CD4-positive, alpha-beta T cell treated with Interleukin-4 for 1 hour (primary cell): Measurements from ENCODE around the gene PKP2.

Experiments
- DNase-seq, 2 donors: peaks; one replicate each; pipeline ENCODE4 v3.0.0-alpha.2; 2020 to 2022

PKP2 gene

DNA sequence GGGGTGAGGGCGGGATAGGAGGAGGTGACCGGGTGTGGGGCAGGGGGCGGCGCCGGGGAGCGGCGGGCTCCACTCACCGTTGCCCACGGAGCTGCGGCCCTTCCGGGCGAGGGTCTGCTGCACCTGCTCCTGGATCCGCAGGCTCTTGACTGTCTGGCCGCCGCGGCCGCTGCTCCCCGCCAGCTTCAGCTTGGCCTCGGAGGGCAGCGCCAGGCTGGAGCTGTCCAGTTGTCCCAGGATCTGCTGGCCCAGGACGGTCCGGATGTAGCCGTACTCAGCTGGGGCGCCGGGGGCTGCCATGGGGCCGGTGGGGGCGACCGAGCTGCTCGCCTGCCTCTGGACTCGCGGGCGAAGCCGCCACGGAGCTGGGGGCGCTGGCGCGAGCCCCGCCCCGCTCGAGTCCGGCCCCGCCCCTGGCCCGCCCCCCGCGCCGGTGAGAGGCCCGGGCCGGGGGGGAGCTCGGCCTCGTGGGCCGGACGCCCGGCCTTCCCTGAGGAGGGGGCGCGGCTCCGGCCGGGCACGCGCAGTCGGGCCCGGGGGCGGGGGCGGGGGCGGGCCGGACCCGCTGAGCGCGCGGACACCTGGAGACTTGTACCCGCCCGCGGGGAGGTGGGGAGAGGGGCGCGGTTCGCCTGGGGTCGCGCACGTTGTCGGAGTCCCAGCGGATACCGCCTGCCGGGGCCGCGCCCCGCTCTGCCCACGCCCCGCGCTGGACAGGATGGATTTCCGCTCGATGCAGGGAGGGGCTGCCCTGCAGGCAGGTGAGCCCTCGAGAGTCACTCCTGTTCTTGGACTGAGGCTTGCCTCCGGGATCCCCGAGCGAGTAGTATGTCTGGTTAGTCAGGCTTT is at the start of gene PKP2:
TSS of gene PKP2 (minus strand) at position 346 of the 849 bp plus-strand sequence. CDS start at position 300, 46 bp downstream.
- no peak for DNase-seq

DNA sequence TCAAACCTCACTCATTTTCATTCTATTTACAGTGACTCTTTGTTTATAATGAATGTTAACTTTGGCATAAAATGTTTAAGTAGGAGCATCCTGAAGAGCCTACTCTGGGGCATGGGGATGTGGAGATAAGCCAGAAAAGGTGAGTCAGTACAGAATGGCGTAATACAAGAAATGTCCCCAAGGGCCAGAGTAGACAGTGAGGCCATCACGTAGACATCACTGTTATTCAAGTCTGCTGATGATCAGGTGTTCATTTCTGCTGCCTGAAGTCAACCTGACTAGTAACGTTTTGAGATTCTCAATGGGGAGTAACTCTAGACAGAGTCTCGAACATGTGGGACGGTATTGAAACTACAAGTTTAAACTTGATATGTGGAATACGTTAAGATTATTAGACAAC is 47.6 kb upstream of the PKP2 start:
- DNase-seq, result no peak

DNA sequence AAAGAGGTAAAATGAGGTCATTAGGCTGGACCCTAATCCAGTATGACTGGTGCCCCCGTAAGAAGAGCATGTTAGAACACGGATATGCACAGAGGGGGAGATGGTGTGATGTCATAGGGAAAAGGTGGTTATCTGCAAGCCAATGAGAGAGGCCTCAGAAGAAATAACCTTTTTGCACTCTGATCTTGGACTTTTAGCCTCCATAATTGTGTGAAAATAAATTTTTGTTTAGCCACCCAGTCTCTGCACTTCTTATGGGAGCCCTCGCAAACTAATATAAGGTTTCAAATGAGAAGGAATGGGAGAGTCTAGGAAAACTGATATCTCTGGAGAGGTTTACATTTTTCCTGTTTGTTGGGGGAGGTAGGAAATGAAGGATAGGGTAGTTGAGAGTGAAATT is 43.2 kb upstream of the PKP2 start:
- DNase-seq, result no peak

DNA sequence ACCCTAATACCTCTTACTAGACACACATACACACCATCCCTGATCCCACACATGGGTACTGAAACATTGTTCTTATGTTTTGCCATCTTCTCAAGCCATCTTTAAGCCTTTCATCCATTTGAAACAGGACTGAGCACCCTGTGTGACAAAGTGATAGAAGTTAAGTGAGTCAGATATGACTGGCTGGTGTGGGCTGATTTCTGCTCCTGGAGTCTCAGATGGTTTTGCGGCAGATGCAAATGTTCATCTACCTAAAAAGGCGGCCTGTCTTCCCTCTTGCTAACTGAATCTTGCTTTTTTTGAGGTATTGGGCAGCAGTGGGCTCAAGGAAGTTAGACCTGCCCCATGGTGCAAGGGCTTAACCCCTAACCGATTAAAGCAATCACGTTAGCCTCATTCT is 30.4 kb upstream of the PKP2 start:
- no peak for DNase-seq

DNA sequence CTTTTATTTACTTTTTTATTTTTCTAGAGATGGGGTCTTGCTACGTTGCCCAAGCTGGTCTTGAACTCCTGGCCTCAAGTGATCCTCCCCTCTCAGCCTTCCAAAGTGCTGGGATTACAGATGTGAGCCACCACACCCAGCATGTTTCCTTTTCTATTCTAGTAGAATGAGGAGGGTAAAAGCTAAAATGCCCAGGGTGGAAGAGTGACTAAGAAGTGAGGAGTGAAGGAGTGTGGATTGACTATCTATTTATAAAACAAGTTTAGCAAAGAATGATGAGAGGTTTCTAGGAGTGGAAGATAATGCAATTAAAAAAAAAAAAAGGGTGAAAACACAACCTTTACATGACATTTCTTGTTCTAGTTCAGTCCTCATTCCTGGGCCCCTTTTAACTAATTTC is 29.8 kb upstream of the PKP2 start:
- DNase-seq, result no peak

DNA sequence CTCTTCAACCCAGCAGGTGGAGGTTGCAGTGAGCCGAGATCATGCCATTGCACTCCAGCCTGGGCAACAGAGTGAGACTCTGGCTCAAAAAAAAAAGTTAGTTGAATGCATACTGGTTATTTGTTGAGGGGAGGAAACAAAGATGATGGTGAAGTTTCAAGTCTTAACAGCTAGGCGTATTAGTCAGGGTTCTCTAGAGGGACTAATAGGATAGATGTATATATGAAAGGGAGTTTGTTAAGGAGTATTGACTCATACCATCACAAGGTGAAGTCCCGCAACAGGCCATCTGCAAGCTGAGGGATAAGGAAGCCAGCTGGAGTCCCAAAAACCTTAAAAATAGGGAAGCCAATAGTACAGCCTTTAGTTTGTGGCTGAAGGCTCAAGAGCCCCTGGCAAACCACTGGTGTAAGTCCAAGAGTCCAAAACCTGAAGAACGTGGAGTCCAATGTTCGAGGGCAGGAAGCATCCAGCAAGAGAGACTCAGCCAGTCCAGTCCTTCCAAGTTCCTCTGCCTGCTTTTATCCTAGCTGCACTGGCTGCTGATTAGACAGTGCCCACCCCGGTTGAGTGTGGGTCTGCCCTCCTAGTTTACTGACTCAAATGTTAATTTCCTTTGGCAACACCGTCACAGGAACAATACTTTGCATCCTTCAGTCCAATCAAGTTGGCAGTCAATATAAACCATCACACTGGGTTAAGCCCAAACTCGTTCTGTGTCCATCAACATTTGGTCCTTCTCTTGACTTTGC is 26.1 kb upstream of the PKP2 start:
- DNase-seq, result no peak

DNA sequence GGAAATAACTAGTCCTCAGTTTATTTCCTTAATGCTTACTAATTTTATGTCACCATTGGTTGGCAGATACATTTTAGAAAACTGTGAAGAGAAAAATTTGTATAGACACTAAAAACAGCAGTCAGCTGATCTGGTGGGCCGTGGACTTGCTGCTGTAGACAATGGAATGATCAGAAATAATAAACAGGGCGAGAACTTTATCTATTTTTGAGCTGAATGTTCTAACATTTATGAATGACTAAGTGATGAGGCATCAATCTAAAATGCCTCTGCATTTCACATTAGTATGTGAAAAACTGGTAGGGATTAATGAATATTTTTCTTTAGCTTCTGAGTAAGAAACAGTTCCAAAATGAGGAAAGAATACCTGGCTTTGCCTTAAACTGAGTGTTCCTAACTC is 24.8 kb upstream of the PKP2 start:
- no peak for DNase-seq

DNA sequence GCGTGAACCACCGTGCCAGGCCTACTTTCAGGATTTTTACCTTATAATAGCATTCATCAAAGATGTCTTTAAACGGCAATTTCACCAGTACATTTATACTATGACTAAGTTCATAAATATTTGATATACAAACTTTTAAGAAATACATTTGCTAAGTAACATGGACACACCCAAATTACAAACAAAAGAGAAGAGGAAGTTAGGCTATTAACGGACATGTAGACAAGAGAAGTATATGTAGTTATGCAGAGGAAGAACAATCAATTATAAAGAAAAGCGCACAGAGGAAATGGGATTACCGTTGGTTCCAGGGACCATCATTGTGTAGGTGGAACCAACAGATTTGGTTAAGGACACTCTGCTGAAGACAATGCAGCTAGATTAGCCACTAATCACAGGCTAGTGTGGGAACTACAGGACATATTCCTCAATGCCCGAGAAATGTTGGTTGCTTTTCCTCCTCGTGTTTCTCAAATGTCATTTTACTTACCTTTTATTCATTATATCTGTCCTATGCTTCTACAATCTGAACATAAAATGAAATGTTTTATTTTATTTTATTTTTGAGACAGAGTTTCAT is 24.0 kb upstream of the PKP2 start:
- no peak for DNase-seq

DNA sequence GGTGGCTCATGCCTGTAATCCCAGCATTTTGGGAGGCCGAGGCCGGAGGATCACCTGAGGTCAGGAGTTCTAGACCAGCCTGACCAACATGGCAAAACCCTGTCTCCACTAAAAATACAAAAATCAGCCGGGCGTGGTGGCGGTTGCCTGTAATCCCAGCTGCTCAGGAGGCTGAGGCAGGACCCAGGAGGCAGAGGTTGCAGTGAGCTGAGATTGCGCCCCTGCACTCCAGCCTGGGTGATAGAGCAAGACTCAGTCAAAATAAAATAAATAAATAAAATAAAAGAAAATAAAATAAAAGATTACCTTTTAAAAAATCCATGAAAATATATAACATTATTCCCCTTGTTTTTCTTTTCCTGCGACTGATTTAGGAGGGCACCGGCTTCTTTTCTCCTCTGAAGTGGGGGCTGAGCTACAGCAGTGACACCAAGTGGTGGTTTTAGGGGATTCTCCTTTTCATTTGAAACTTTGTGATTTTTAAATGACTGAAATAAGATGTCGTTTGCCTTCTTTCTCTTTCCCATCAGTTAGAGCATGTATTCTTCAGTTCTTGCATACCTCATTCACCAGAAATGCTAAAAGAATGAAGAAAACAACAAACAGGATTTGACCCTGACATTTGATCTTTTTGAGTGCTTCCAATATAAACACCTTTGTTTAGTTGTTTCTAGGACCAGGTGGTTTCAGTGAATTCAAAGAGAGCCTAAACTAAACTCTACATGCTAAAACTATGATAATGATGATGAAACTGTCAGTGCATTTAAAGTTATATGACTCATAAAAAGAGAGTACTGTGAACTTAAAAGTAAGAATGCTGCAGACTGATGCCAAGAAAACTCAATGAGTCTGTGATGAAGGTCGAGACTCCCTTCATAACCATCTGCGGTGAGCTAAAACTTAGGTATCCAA is 22.6 kb upstream of the PKP2 start:
- peak in 1 of 2 donors; percentile 10 for DNase-seq

DNA sequence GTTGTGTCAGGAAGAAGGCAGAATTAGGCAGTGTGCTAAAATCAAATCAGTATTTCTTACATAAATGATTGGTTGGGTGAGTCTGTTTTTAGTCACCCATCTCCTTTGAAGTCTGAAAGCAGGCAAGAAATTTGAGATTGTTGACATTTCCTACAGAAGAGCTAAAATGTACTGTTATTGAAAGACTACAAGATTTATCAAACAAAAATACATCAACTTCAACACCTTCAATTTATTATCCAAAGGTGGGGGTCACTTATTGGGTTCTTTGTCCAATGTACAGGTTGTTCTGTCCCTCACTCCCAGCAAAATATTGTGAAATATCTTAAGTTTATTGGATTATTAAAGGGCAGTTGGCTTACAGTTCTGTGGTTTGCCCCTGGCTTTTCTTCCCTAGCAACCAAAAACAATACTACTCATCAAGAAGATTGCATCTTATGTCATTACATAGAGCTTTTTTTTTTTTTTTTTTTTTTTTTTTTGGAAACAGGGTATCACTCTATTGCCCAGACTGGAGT is 20.6 kb upstream of the PKP2 start:
- DNase-seq, result no peak

DNA sequence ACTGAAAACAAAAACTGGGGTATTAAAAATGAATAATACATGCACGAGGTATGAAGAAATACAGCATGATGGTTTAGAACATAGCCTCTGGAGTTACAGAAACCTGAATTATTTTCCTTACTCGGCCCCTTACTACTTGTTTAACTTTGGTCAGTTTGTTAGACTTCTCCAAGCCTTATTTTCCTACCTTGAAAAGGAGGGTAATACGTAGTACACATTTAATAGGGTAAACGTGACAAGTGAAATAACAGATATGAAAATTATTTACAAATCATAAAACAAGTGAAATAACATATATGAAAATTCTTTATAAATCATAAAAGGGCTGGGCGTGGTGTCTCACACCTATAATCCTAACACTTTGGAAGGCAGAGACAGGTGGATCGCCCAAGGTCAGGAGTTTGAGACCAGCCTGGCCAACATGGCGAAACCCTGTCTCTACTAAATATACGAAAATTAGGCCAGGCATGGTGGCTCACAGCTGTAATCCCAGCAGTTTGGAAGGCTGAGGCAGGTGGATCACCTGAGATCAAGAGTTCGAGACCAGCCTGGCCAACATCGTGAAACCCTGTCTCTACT is 11.4 kb upstream of the PKP2 start:
- no peak for DNase-seq

DNA sequence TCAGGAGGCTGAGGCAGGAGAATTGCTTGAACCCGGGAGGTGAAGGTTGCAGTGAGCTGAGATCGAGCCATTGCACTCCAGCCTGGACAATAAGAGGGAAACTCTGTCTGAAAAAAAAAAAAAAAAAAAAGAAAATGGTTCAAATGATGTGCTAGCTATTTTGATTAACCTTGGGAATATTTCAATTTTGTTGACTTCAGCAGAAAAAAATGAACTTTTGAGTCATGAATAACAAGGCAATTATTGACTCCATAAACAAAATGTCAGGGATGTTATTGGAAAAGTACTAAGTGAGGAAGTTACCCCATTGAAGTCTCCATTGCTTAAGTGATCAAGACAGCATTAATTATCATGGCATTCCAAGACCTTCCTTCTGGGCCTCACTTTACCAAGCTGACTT is 10.6 kb upstream of the PKP2 start:
- no peak for DNase-seq

DNA sequence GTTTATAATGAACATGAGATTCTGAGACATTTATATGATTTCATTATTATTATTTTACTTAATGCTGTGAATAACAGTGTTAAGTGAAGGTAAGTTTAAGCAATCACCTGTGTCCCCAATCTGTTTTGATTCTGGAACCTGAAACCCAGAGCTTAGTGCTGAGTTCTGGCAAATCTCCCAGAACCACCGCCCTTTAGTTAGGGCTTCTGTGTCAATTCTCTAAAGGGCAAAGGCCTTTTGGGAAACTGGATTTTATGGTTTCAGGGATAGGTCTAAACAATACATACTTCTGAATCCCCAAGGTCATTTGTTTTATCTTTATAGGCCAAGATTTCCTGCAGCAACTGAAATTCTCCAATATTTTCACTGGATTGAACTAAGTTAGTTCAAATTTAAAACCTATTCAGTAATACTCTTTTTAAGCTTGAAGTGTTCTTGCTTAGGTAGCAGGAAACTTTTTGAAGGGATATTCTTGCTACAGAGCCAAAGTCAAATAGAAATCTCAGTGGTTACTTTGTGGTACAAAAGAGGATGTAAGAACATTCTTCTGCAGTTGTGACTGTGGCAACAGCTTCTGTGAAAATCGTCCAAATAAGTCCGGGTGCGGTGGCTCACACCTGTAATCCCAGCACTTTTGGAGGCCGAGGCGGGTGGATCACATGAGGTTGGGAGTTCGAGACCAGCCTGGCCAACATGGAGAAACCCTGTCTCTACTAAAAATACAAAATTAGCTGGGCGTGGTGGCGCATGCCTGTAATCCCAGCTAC is 10.0 kb upstream of the PKP2 start:
- peak in 1 of 2 donors; percentile 5 for DNase-seq

DNA sequence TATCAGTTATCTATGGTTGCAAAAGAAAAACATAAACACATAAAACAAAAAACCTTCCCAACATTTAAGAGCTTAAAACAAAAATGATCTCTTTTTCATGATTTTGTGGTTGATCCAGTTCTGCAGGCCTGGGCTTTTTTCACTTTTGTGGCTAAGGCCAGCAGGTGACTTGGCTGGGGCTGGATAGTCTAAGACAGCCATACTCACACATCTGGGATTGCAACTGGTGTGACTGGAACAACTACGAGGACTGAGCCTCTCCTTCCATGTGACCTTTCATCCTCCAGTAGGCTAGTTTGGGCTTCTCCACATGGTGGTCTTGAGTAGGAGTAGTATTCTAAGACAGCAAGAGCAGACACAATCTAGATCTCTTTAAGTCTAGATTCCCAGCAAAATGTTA is 7.2 kb upstream of the PKP2 start:
- DNase-seq, result no peak

DNA sequence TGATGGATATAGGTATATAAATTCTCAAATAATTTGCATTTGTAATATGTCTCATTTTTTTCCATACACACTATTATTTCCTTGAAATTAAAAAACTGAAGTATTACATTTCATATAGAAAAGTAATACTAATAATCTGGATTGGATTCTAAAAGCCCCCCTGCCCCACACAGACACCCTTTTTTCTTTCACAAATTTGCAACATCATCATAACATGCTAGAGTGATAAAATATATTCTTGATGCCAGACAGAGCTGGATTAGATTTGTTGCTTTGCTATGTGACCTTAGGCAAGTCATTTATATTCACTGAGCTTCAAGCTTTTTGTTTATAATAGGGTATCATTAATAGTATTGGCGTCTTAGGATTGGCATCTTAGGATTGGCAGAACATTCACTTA is 6.7 kb upstream of the PKP2 start:
- DNase-seq, result no peak

DNA sequence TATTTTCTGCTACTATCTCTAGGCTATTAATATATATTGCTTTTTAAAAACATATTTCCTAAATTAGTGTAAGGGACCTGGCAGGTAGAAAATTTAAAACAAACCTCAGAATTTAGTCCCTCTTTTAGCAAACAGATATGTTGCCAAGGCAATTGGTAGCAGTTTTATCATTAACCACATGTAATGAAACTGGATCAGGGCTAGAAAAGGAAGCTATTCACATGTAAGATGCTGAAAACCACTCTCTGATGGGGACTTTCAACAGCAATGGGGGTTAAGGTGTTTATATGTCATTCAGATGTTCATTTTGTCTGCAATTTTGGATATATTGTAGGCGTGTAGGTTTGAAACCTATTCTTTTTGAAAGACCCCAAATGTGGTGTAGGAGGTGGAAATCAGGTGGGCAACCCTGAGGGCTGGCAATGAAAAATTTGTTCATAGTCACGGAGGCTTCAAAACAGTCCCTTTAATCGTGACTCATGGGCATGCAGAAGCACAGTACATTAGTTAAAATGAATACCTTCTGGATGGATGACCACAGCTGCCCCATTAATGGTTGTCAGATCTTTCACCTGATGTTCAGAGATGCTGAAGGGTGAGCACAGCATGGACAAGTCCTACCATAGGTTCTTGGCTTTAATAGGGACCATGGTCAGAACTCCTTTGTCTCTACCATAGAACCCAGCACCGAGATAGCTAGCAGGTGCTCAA is 5.9 kb upstream of the PKP2 start:
- no peak for DNase-seq

DNA sequence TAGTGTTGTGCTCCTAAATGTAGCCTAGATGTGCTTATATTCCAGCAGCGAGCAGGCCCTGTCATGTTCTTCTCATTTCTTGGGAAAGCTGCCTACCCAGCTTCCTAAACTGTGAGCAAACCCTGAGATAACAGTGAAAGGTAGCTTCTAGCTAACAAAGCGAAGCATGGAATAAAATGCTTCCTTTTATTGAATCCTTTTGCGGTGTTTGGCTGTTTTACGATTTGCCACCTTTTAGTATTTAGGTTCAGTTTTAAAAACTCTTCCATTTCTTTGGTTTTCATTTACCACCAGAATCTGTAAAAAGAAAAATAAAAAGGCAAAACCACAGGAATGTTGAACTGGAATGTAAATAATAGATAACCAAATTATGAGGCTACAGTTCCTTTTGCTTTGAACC is 5.0 kb upstream of the PKP2 start:
- DNase-seq, result no peak

DNA sequence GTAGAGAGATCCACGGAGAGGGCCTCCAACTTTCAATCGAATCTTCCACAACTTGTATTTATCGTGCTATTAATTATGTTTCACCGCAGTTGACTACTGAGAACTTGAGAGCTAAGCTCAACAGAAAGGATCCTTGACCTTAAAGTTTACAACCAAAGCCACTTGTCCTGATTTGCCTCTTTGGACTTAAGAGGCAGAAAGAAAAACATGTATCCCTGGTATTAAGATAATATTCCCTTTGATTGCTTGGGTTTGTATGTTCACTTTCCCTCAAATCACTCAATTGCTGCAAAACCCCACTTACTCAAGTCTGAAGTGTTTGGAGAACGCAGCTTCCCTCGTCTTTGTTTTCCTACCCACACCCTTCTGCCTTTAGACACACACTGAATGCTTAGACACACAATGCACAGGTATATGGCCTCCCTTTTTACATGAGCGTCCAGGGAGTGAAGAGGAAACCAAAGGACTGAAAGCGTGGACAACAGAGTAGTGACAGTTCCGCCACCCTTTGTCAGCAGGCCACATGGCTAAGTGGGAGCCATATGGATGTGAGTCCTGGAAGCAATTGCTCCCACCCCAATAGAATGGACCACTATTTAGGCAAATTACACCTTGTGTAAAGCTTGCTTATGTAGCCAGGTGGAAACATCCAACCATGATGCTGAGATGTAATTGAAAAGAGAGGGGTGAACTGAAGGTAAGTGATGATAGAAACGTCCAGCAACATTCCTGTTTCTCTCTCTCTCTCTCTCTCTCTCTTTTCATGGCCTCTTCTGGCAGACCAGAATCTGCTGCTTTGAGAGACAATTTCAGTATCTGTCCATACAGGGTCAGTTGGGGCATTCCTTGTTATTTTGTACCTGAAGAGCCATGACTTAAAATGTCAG is 1.4 kb upstream of the PKP2 start:
- no peak for DNase-seq

DNA sequence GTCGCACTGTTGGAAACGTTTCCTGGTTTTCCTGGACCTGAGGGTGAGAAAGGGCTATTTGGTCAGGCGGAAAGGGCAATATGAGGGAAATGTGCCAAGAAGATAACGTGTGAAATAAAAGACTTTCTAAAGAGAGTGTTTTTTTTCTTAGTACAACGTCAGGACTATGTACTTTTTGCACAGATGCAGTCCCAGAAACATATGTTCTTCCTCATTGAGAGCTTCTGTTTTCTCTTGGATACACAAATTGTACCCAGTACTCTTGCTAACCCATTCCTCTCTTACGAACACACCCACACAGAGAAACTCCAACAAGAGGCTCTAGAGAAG is 669 bp upstream of the PKP2 start:
- DNase-seq, result no peak
